Peyer's patch (tissue), 4 donors: ENCODE data around the gene VSTM2B.

ENCODE experiments used
- POLR2A ChIP-seq, 2 donors: fragments of 450-650 bp; IDR thresholded peaks; one replicate each; pipeline ENCODE4 v1.5.1; 2017; ENCODE audit warnings: antibody characterized with exemption in 2 of 2, mild to moderate bottlenecking in 2 of 2, moderate library complexity in 2 of 2
- TF ChIP-seq, protein P1 (sequence below), 6 experiments: fragments of 450-650 bp in 4 of 6; fragments of 200-600 bp in 2 of 6; sonication (generic) in 1 of 6; IDR thresholded peaks; one replicate each; pipeline ENCODE4 v1.5.1; 2017 to 2019; ENCODE audit warnings: antibody characterized with exemption in 6 of 6, mild to moderate bottlenecking in 3 of 6, moderate library complexity in 1 of 6

DNA sequence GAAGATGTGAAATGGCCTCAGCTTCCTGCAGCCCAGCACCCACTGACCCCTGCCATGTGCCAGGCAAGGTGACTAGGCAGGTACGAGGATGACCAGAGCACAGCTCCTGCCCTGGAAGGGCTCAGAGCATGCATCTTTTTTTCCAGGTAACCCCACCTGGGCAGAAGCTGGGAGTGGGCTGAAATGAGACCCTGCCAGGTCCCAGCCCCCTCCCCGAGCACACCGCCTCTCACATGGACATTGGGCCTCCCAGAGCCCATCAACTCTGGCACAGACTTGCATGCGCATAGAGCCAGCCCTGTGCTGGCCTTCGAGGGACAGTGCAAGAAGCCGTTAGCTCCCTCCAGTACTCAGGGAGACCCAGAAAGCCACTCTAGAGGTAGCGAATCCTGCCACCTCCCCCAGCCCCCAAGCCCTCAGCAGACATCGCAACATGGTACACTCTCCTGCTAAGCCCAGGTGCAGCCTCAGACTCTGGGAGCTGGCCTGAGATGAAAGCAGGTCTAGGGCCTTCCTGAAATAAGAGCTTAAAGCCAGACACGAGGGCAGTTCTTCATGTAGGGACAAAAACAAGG is 8.9 kb upstream of the VSTM2B start:
- TF ChIP-seq, protein P1, sequence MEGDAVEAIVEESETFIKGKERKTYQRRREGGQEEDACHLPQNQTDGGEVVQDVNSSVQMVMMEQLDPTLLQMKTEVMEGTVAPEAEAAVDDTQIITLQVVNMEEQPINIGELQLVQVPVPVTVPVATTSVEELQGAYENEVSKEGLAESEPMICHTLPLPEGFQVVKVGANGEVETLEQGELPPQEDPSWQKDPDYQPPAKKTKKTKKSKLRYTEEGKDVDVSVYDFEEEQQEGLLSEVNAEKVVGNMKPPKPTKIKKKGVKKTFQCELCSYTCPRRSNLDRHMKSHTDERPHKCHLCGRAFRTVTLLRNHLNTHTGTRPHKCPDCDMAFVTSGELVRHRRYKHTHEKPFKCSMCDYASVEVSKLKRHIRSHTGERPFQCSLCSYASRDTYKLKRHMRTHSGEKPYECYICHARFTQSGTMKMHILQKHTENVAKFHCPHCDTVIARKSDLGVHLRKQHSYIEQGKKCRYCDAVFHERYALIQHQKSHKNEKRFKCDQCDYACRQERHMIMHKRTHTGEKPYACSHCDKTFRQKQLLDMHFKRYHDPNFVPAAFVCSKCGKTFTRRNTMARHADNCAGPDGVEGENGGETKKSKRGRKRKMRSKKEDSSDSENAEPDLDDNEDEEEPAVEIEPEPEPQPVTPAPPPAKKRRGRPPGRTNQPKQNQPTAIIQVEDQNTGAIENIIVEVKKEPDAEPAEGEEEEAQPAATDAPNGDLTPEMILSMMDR (IDR thresholded peaks at IDR 0.05), result no peak
- TF ChIP-seq POLR2A (IDR thresholded peaks at IDR 0.05), result no peak
